SK-N-SH treated with all-trans-retinoic acid at 6 μM for 48 hours (cell line): Measurements from ENCODE around the gene PSD.
"Not testable (repeated sequence)": the region's sequence is repeated elsewhere in the genome, so short reads cannot be mapped to it uniquely, and the experiment has no call there.

Source experiments
- ATAC-seq: fragments of 200-7000 bp; cut with Tn5 transposase; 3 replicates; pipeline ENCODE4 v1.9.1; 2020; ENCODE audit warnings: mild to moderate bottlenecking, moderate library complexity
- ARNTL ChIP-seq: fragments of 450-650 bp; formaldehyde crosslinking; IDR thresholded peaks from 2 replicates; pipeline ENCODE4 v1.5.0; 2020; ENCODE audit warnings: low read depth, mild to moderate bottlenecking, moderate library complexity, borderline replicate concordance
- CSDC2 ChIP-seq: fragments of 250-450 bp; sonication (Bioruptor Pico); IDR thresholded peaks from 2 replicates; pipeline ENCODE4 v1.5.0; 2020; ENCODE audit warnings: mild to moderate bottlenecking, moderate library complexity
- ESRRG ChIP-seq: fragments of 250-450 bp; sonication (Bioruptor Pico); IDR thresholded peaks from 2 replicates; pipeline ENCODE4 v1.6.1; 2021; ENCODE audit warnings: mild to moderate bottlenecking
- OSR1 ChIP-seq: fragments of 250-450 bp; sonication (Bioruptor Pico); IDR thresholded peaks from 2 replicates; pipeline ENCODE4 v1.8.0; 2022; ENCODE audit warnings: moderate library complexity, mild to moderate bottlenecking, inconsistent platforms
- SNAI2 ChIP-seq: fragments of 250-450 bp; sonication (Bioruptor Pico); IDR thresholded peaks from 2 replicates; pipeline ENCODE4 v1.5.0; 2020; ENCODE audit warnings: mild to moderate bottlenecking, moderate library complexity
- TCF4 ChIP-seq: fragments of 250-450 bp; sonication (Bioruptor Pico); IDR thresholded peaks from 2 replicates; pipeline ENCODE4 v1.8.0; 2021; ENCODE audit warnings: mild to moderate bottlenecking, moderate library complexity, borderline replicate concordance
- TOX ChIP-seq: fragments of 250-450 bp; sonication (Bioruptor Pico); IDR thresholded peaks from 2 replicates; pipeline ENCODE4 v1.8.0; 2021; ENCODE audit warnings: mild to moderate bottlenecking, moderate library complexity, borderline replicate concordance
- ZFP3 ChIP-seq: fragments of 250-450 bp; sonication (Bioruptor Pico); IDR thresholded peaks from 2 replicates; pipeline ENCODE4 v1.5.0; 2020; ENCODE audit warnings: mild to moderate bottlenecking, moderate library complexity
- ZNF565 ChIP-seq: fragments of 450-650 bp; formaldehyde crosslinking; conservative IDR thresholded peaks from 2 replicates; pipeline ENCODE4 v1.5.0; 2020; ENCODE audit warnings: low read depth, mild to moderate bottlenecking, moderate library complexity
- ZNF70 ChIP-seq: fragments of 450-650 bp; formaldehyde crosslinking; IDR thresholded peaks from 2 replicates; pipeline ENCODE4 v1.5.0; 2020; ENCODE audit warnings: mild to moderate bottlenecking, moderate library complexity
- ZNF8 ChIP-seq: fragments of 450-650 bp; formaldehyde crosslinking; IDR thresholded peaks from 2 replicates; pipeline ENCODE4 v1.5.0; 2020; ENCODE audit warnings: mild to moderate bottlenecking, moderate library complexity
- TF ChIP-seq, protein P1 (sequence below): fragments of 250-450 bp; sonication (Bioruptor Pico); IDR thresholded peaks from 2 replicates; pipeline ENCODE4 v1.8.0; 2020; ENCODE audit warnings: mild to moderate bottlenecking, moderate library complexity, borderline replicate concordance
- TF ChIP-seq, protein P2 (sequence below): fragments of 250-450 bp; sonication (Bioruptor Pico); IDR thresholded peaks from 2 replicates; pipeline ENCODE4 v1.8.0; 2021; ENCODE audit warnings: low read depth, mild to moderate bottlenecking, moderate library complexity, borderline replicate concordance
- TF ChIP-seq, protein P3 (sequence below): fragments of 250-450 bp; sonication (Bioruptor Pico); IDR thresholded peaks from 2 replicates; pipeline ENCODE4 v1.5.0; 2020; ENCODE audit warnings: mild to moderate bottlenecking, moderate library complexity
- TF ChIP-seq, protein P4 (sequence below): fragments of 250-450 bp; sonication (Bioruptor Pico); IDR thresholded peaks from 2 replicates; pipeline ENCODE4 v1.5.1; 2020; ENCODE audit warnings: low read depth, mild to moderate bottlenecking, moderate library complexity

PSD gene

DNA sequence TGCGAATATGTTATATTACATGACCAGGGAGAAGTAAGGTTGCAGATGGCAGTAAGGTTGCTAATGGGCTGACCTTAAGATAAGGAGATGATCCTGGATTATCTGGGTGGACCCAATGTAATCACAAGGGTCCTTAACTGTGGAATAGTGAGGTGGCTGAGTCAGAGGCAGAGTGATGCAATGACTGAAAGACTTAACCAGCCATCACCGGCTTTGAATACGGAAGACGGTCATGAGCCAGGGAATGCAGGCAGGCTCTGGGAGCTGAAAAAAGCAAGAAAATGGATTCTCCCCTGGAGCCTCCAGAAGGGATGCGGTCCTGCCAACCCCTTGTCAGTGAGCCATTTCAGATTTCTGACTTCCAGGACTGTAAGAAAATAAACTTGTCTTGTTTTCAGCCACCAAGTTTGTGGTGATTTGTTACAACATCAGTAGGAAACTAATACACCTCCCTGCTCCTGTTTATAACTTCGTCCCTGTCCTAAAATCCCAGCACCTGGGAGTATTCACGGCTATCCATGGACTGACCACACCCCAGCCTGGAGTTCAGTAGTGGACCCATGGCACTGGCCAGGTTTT is 37.4 kb upstream of the PSD start:
- TF ChIP-seq ZFP3 (CRISPR knock-in tag) (no peak), TOX (CRISPR knock-in tag) (no peak), ZNF70 (no peak), SNAI2 (no peak), ARNTL (CRISPR knock-in tag) (no peak), TCF4 (CRISPR knock-in tag) (no peak), ZNF565 (CRISPR knock-in tag) (no peak), CSDC2 (CRISPR knock-in tag) (no peak), ZNF8 (CRISPR knock-in tag) (no peak)
- TF ChIP-seq, protein P1, sequence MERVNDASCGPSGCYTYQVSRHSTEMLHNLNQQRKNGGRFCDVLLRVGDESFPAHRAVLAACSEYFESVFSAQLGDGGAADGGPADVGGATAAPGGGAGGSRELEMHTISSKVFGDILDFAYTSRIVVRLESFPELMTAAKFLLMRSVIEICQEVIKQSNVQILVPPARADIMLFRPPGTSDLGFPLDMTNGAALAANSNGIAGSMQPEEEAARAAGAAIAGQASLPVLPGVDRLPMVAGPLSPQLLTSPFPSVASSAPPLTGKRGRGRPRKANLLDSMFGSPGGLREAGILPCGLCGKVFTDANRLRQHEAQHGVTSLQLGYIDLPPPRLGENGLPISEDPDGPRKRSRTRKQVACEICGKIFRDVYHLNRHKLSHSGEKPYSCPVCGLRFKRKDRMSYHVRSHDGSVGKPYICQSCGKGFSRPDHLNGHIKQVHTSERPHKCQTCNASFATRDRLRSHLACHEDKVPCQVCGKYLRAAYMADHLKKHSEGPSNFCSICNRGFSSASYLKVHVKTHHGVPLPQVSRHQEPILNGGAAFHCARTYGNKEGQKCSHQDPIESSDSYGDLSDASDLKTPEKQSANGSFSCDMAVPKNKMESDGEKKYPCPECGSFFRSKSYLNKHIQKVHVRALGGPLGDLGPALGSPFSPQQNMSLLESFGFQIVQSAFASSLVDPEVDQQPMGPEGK (CRISPR knock-in tag), result no peak
- TF ChIP-seq, protein P2, sequence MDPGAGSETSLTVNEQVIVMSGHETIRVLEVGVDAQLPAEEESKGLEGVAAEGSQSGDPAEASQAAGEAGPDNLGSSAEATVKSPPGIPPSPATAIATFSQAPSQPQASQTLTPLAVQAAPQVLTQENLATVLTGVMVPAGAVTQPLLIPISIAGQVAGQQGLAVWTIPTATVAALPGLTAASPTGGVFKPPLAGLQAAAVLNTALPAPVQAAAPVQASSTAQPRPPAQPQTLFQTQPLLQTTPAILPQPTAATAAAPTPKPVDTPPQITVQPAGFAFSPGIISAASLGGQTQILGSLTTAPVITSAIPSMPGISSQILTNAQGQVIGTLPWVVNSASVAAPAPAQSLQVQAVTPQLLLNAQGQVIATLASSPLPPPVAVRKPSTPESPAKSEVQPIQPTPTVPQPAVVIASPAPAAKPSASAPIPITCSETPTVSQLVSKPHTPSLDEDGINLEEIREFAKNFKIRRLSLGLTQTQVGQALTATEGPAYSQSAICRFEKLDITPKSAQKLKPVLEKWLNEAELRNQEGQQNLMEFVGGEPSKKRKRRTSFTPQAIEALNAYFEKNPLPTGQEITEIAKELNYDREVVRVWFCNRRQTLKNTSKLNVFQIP, result no peak
- TF ChIP-seq, protein P3, sequence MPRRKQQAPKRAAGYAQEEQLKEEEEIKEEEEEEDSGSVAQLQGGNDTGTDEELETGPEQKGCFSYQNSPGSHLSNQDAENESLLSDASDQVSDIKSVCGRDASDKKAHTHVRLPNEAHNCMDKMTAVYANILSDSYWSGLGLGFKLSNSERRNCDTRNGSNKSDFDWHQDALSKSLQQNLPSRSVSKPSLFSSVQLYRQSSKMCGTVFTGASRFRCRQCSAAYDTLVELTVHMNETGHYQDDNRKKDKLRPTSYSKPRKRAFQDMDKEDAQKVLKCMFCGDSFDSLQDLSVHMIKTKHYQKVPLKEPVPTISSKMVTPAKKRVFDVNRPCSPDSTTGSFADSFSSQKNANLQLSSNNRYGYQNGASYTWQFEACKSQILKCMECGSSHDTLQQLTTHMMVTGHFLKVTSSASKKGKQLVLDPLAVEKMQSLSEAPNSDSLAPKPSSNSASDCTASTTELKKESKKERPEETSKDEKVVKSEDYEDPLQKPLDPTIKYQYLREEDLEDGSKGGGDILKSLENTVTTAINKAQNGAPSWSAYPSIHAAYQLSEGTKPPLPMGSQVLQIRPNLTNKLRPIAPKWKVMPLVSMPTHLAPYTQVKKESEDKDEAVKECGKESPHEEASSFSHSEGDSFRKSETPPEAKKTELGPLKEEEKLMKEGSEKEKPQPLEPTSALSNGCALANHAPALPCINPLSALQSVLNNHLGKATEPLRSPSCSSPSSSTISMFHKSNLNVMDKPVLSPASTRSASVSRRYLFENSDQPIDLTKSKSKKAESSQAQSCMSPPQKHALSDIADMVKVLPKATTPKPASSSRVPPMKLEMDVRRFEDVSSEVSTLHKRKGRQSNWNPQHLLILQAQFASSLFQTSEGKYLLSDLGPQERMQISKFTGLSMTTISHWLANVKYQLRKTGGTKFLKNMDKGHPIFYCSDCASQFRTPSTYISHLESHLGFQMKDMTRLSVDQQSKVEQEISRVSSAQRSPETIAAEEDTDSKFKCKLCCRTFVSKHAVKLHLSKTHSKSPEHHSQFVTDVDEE (CRISPR knock-in tag), result no peak
- ATAC-seq, result no peak

DNA sequence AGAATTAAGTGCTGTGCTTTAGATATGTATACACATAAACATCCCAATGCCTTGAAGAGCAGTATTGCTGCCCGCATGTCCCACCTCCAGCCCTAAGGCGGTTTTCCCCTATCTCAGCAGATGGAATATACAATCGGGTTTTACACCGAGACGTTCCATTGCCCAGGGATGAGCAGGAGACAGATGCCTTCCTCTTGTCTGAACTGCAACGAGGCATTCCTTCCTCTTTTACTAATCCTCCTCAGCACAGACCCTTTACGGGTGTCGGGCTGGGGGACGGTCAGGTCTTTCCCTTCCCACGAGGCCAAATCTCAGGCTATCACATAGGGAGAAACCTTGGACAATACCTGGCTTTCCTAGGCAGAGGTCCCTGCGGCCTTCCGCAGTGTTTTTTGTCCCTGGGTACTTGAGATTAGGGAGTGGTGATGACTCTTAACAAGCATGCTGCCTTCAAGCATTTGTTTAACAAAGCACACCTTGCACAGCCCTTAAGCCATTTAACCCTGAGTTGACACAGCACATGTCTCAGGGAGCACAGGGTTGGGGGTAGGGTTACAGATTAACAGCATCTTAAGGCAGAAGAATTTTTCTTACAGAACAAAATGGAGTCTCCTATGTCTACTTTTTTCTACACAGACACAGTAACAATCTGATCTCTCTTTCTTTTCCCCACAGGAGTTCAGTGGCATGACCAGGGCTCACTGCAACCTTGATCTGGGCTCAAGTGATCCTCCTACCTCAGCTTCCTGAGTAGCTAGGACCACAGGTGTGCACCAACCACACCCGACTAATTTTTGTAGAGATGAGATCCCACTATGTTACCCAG is 36.3 kb upstream of the PSD start:
- ATAC-seq, result not testable (repeated sequence)

DNA sequence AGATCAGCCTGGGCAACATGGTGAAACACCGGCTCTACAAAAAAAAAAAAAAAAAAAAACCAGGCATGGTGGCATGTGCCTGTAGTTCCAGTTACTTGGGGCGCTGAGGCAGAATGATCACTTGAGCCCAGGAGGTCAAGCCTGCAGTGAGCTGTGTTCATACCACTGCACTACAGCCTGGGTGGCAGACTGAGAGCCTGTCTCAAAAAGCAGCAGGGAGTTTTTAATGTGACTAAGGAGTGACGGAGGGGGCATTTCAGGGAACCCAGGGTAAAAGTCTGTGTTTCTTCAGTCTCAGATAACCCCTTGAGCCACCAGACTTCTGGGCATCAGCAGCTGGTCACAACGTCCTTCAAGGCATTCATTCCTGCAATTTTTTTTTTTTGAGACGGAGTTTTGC is 34.9 kb upstream of the PSD start:
- TF ChIP-seq SNAI2 (no peak), OSR1 (CRISPR knock-in tag) (no peak), ESRRG (CRISPR knock-in tag) (no peak), ZNF565 (CRISPR knock-in tag) (no peak)
- TF ChIP-seq, protein P2, result no peak
- TF ChIP-seq, protein P4, sequence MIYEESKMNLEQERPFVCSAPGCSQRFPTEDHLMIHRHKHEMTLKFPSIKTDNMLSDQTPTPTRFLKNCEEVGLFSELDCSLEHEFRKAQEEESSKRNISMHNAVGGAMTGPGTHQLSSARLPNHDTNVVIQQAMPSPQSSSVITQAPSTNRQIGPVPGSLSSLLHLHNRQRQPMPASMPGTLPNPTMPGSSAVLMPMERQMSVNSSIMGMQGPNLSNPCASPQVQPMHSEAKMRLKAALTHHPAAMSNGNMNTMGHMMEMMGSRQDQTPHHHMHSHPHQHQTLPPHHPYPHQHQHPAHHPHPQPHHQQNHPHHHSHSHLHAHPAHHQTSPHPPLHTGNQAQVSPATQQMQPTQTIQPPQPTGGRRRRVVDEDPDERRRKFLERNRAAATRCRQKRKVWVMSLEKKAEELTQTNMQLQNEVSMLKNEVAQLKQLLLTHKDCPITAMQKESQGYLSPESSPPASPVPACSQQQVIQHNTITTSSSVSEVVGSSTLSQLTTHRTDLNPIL (CRISPR knock-in tag), result no peak
- TF ChIP-seq, protein P1 (CRISPR knock-in tag), result no peak
- TF ChIP-seq, all 23 proteins: peak for 0
- ATAC-seq, result no peak
